Gastrocnemius medialis (tissue), 4 donors: Measurements from ENCODE around the gene GRIN2C. TPM values are rescaled to one million over a fixed set of nuclear protein-coding genes. Genes with fewer than 3 reads are reported as not detected.

Source experiments
- ATAC-seq, 2 donors: fragments of 150-250 bp; one replicate each; pipeline ENCODE4 v1.9.1; 2016
- DNase-seq, 2 donors: peaks; one replicate each; pipeline ENCODE4 v3.0.0-alpha.2; 2019
- H3K27ac ChIP-seq, 4 donors: fragments of 200-600 bp; sonication (generic); 1 replicate in 1 of 4; 2 replicates in 3 of 4; pipeline ENCODE4 v1.5.1; 2016 to 2018; ENCODE audit warnings: mild to moderate bottlenecking in 2 of 4, moderate library complexity in 1 of 4
- H3K27me3 ChIP-seq, 3 donors: fragments of 200-600 bp; sonication (generic) in 2 of 3; 1 replicate in 1 of 3; 2 replicates in 2 of 3; pipeline versions ENCODE4 v1.5.1 to v1.6.0; 2016 to 2019; ENCODE audit warnings: mild to moderate bottlenecking in 1 of 3, moderate library complexity in 1 of 3
- H3K36me3 ChIP-seq, 2 donors: fragments of 200-600 bp; sonication (generic) in 1 of 2; one replicate each; pipeline ENCODE4 v1.5.1; 2017 to 2018
- H3K4me1 ChIP-seq, 2 donors: fragments of 200-600 bp; sonication (generic) in 1 of 2; one replicate each; pipeline ENCODE4 v1.5.1; 2016 to 2017; ENCODE audit warnings: mild to moderate bottlenecking in 2 of 2
- H3K4me3 ChIP-seq, 4 donors: fragments of 200-600 bp; sonication (generic) in 3 of 4; 1 replicate in 1 of 4; 2 replicates in 3 of 4; pipeline ENCODE4 v1.5.1; 2016 to 2019; ENCODE audit warnings: mild to moderate bottlenecking in 2 of 4
- H3K9me3 ChIP-seq, 3 donors: fragments of 200-600 bp; sonication (generic) in 2 of 3; 1 replicate in 1 of 3; 2 replicates in 2 of 3; pipeline ENCODE4 v1.5.1; 2016 to 2019
- CTCF ChIP-seq, 5 experiments: fragments of 450-650 bp in 3 of 5; fragments of 200-600 bp in 2 of 5; sonication (generic) in 2 of 5; IDR thresholded peaks in 4 of 5; conservative IDR thresholded peaks in 1 of 5; 1 replicate in 4 of 5; 2 replicates in 1 of 5; pipeline ENCODE4 v1.5.1; 2016 to 2019; ENCODE audit warnings: antibody characterized with exemption in 5 of 5, mild to moderate bottlenecking in 3 of 5, moderate library complexity in 3 of 5
- POLR2A ChIP-seq, 2 donors: fragments of 450-650 bp; IDR thresholded peaks; one replicate each; pipeline ENCODE4 v1.6.1; 2017; ENCODE audit warnings: antibody characterized with exemption in 2 of 2, mild to moderate bottlenecking in 2 of 2, moderate library complexity in 2 of 2
- in situ Hi-C, 4 donors: fragments of 200-750 bp; cut with MboI; loops; one replicate each; pipeline versions ENCODE4 v1.15.0 to v1.8.0; 2017; ENCODE audit warnings: low sequenced_read_pairs in 4 of 4
- intact Hi-C: fragments of 100-400 bp; cut with DNase I; formaldehyde crosslinking; loops from one replicate; pipeline ENCODE4 v1.15.1; 2023; ENCODE audit warnings: low total_unique reads
- total RNA-seq, 4 donors: library from RNA; depleted of rRNA; stranded (reverse); fragments of >200 nt; gene quantifications; one replicate each; pipeline versions ENCODE4 v1.1.0 to v1.2.3, GENCODE V29; 2016

GRIN2C gene
- total RNA-seq, 4 donors from 2014 or later = 1.2 to 1.5 TPM; not detected in 2

GRCh38 chr17:74807925-74808324, 51.8 kb downstream of the GRIN2C start:
- ATAC-seq (no peak), DNase-seq (no peak)
- in situ Hi-C loops (no loop called here), intact Hi-C loops (no loop called here)
- Histone ChIP-seq H3K36me3 (peaks cover 0 to 1% of the 10 kb centered on the region in 2 donors), H3K27ac (no peak overlapping the region), H3K4me1 (no peaks in the 10 kb centered on the region), H3K4me3 (no peak overlapping the region), H3K9me3 (no peaks in the 10 kb centered on the region), H3K27me3 (no peaks in the 10 kb centered on the region)
- TF ChIP-seq POLR2A (IDR thresholded peaks at IDR 0.05) (no peak), CTCF (IDR thresholded peaks at IDR 0.05 in 4 of 5, conservative IDR thresholded peaks at IDR 0.05 in 1 of 5) (no peak)

GRCh38 chr17:74807441-74807840, 52.2 kb downstream of the GRIN2C start:
- TF ChIP-seq CTCF (IDR thresholded peaks at IDR 0.05 in 4 of 5, conservative IDR thresholded peaks at IDR 0.05 in 1 of 5) (no peak), POLR2A (IDR thresholded peaks at IDR 0.05) (no peak)
- in situ Hi-C loops (no loop called here), intact Hi-C loops (no loop called here)
- Histone ChIP-seq H3K4me3 (no peak overlapping the region), H3K27ac (no peak overlapping the region), H3K4me1 (no peaks in the 10 kb centered on the region), H3K36me3 (peaks cover 0 to 4% of the 10 kb centered on the region in 2 donors), H3K27me3 (no peaks in the 10 kb centered on the region), H3K9me3 (no peaks in the 10 kb centered on the region)
- no peak for DNase-seq
- no peak for ATAC-seq

GRCh38 chr17:74806334-74806733, 53.4 kb downstream of the GRIN2C start:
- no peaks in the 10 kb centered on the region for H3K4me1 ChIP-seq
- no peak for ATAC-seq
- no peak for TF ChIP-seq CTCF (IDR thresholded peaks at IDR 0.05 in 4 of 5, conservative IDR thresholded peaks at IDR 0.05 in 1 of 5)
- no peak for TF ChIP-seq POLR2A (IDR thresholded peaks at IDR 0.05)
- H3K9me3 ChIP-seq = no peaks in the 10 kb centered on the region
- H3K36me3 ChIP-seq = peaks cover 0 to 4% of the 10 kb centered on the region in 2 donors
- no peak for DNase-seq
- in situ Hi-C loops = no loop called here
- H3K27me3 ChIP-seq = no peaks in the 10 kb centered on the region
- intact Hi-C loops = no loop called here
- H3K27ac ChIP-seq = no peak overlapping the region
- no peak overlapping the region for H3K4me3 ChIP-seq

DNA sequence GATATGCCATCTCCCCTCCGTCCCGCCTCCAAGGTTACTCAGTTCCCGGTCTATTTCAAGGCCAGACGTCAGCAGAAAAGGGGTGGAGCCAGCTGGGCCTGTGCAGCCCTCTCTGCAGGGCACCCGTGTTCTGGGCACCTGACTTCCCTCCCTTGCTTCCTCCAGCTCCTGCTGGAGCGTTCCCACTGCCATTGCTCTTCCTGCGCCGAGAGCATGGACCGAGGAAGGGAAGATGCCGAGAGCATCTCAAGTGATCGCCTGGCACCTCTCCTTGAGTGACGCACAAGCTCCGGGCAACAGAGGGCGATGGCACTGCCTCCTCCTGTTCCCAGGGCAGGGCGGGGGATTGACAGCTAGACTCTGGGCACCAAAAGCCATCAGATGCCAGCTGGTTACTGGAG, 54.1 kb downstream of the GRIN2C start:
- Histone ChIP-seq H3K4me1 (no peaks in the 10 kb centered on the region), H3K4me3 (no peak overlapping the region), H3K27ac (no peak overlapping the region), H3K27me3 (no peaks in the 10 kb centered on the region), H3K36me3 (peaks cover 0 to 4% of the 10 kb centered on the region in 2 donors), H3K9me3 (no peaks in the 10 kb centered on the region)
- intact Hi-C loops (no loop called here), in situ Hi-C loops (no loop called here)
- ATAC-seq (peak in 1 of 2 donors; percentile 49), DNase-seq (peak in 1 of 2 donors; percentile 19)
- TF ChIP-seq CTCF (IDR thresholded peaks at IDR 0.05 in 4 of 5, conservative IDR thresholded peaks at IDR 0.05 in 1 of 5) (no peak), POLR2A (IDR thresholded peaks at IDR 0.05) (no peak)

- no peak overlapping the region for H3K4me3 ChIP-seq
- TF ChIP-seq POLR2A (IDR thresholded peaks at IDR 0.05) = no peak
- no peak for TF ChIP-seq CTCF (IDR thresholded peaks at IDR 0.05 in 4 of 5, conservative IDR thresholded peaks at IDR 0.05 in 1 of 5)
Measured at GRCh38 chr17:74804683-74805082, 55.0 kb downstream of the GRIN2C start.

More at GRCh38 chr17:74804683-74805082, 55.0 kb downstream of the GRIN2C start:
- in situ Hi-C loops = no loop called here
- DNase-seq (no peak), ATAC-seq (no peak)
- no peaks in the 10 kb centered on the region for H3K27me3 ChIP-seq
- H3K36me3 ChIP-seq = peaks cover 0 to 12% of the 10 kb centered on the region in 2 donors
- intact Hi-C loops = no loop called here
- H3K4me1 ChIP-seq = no peaks in the 10 kb centered on the region
- H3K27ac ChIP-seq = no peak overlapping the region
- H3K9me3 ChIP-seq = no peaks in the 10 kb centered on the region
